ENCODE data around the gene MYEOV. TPM values are rescaled to one million over a fixed set of nuclear protein-coding genes. Genes with fewer than 3 reads are reported as not detected.
A peak's percentile ranks its signal among the peaks of the same experiment; 100 is the strongest.

The MYEOV gene
- total RNA-seq, 1 donor from 2014 or later = 31.4 TPM

DNA sequence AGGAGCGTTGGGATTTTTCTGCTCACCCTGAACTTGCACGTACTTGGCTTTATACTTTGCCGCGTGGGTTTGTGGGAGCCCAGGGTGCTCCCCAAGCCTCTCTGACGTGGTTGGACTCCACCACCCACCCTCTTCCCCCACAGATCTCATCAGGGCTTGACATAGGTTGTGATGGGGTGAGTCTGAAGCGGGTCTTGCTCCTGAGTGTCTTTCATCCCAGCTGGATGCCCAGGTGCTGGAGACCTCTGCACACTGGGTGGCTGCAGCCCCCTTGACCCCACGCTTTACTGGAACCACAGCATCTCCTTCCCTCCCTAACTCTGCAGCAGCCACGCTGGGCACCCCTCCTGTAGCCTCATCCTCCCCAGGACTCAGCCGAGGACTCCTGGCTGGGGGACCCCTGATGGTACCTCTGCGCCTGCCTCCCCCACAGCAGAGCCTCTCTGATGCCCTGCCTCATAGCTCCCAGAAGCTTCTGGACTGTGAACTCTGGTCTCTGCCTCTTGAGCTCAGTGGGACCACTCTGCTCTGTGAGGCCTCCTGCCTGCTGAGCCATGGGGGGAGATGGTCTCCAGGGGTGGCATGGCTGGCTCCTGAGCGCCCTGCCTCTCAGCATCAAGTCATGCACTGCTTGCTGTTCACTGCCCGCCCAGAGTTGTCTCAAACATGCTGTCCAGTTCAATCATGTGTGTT, 45.2 kb downstream of the MYEOV start:
- DNase-seq (ENCODE audit: low spot score) = peak; percentile 69

DNA sequence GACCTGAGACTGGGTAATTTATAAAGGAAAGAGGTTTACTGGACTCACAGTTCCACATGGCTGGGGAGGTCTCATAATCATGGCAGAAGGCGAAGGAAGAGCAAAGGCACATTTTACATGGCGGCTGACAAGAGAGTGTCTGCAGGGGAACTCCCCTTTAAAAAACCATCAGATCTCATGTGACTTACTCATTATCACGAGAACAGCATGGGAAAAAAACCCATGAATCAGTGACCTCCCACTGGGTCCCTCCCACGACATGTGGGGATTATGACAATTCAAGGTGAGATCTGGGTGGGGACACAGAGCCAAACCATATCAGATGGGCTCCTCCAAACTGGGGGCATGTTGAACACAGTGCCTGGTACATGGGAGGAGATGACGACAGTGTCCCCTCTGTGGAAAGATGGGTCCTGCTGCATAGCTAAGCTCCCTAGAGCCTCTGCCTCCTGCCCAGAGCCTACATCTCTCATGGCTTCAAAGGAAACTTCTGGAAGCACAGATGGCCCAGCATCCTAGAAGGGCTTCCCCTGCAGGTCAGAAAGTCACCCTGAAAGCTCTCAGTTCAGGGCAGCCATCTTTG, 46.1 kb downstream of the MYEOV start:
- DNase-seq (ENCODE audit: low spot score) = peak; percentile 28

DNA sequence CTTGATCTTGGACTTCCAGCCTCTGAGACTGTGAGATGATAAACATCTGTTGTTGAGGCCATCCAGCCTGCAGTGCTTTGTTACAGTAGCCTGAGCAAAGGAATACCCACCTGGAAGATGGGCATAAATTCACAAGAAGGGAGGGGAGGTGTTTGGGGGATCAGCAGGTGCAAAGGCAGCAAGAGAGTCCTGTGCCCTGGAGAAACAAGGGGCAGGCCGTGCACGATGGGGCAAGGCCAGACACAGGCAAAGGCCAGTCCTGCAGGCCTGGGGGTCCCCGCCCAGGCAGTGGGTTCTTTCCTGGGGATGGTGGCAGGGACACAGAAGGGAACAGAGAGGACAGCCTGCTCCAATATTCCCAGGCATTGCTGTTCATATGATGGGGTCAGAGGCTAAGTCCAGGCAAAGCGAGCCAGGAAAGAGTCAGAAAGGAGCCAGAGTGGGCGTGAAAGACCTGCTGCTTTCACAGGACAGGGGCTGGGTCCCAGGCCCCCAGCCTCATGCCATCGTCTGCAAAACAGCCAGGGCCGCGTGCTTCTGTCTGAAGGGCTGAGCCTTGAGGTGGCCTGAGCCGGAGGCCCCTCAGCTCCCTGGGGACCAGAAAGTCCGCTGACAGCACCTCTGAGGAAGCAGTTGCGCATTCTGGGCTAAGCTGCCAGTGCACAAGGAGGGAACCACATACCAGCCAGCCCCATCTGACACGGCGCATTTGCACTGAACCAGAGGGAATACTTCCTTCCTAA, 48.8 kb downstream of the MYEOV start:
- DNase-seq (ENCODE audit: low spot score) = peak; percentile 62

DNA sequence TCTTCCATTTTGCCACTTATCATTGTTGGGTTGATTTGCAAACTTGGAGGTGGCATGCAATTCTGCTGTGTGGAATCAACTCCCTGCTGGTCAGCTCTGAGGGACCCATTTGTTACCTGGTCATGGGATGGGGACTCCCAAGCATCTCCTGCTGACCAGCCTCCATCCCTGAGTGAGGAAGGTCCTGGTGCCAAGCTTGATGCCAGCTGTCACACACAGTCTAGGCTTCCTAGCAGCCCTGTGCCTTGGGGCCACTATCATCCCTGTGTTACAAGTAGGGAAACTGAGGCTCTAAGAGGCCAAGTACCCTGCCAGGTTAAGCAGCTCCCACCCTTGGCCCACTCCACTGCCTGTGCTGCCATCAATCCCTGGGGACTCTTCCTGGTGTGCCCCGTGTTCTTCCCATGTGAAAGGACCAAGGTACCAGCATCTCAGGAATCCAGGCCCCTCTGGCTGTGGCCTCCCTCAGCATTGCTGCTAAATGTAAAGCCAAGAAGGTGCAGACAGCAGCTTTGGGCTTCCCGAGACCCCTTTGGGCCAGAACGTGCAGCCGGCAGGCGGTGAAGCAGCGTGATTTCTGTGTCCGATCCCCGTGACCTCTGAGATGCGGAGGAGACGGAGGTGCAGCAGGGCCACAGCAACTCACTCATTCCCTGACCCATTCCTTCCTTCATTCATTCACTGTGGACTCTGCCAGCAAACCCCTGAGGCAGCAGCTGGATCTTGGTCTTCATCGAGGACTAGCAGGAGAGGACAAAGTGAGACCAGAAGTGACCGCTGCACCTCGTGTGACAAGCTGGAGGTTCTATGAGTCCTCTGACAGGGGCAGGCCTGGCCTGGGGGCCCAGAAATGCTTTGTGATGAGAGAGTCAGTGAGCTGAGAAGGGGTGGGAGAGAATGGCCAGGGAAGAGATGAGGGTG, 49.7 kb downstream of the MYEOV start:
- peak; percentile 65 for DNase-seq (ENCODE audit: low spot score)

DNA sequence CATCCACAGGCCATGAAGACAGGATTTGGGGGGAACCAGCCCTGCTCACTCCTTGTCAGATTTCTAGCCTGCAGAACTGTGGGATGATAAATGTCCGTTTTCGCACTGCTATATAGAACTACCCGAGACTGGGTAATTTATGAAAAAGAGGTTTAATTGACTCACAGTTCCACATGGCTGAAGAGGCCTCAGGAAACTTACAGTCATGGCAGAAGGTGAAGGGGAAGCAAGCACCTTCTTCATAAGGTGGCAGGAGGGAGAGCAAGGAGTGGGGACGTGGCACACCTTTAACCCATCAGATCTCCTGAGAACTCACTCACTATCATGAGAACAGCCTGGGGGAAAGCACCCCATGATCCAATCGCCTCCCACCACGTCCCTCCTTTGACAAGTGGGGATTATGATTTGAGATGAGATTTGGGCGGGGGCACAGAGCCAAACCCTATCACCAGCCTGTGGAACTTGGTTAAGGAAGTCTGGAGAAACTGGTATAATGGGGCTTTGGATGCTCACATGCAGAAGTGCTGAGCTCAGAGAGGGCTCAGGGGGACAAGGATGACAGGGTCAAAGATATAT, 50.7 kb downstream of the MYEOV start:
- DNase-seq (ENCODE audit: low spot score) = peak; percentile 43

Other genes with a start within 250 kb of the MYEOV start
- 17.1 TPM for gene TPCN2, start 245.2 kb upstream of the MYEOV start, total RNA-seq
- 0.29 TPM for gene SMIM38, start 138.2 kb upstream of the MYEOV start, total RNA-seq
- not detected for gene LINC01488, start 187.5 kb downstream of the MYEOV start, total RNA-seq